Smooth muscle cell (in vitro differentiated cells): ENCODE results near the gene CDK11A. TPM values are rescaled to one million over a fixed set of nuclear protein-coding genes. Genes with fewer than 3 reads are reported as not detected.
"Not testable (repeated sequence)": the region's sequence is repeated elsewhere in the genome, so short reads cannot be mapped to it uniquely, and the experiment has no call there.

Experiments used
- DNase-seq: peaks from one replicate; lab custom pipeline; 2025; ENCODE audit not compliant: unreplicated experiment; lab: John Stamatoyannopoulos, UW
- H2AFZ ChIP-seq: fragments of 200-600 bp; sonication (generic); 2 replicates; pipeline ENCODE4 v1.6.0; 2016; ENCODE audit warnings: antibody characterized with exemption, low read depth, mild to moderate bottlenecking
- H3F3A ChIP-seq: fragments of 200-600 bp; sonication (generic); 2 replicates; pipeline ENCODE4 v1.6.0; 2017; ENCODE audit warnings: antibody characterized with exemption, low read depth
- H3K27ac ChIP-seq: fragments of 200-600 bp; sonication (generic); 2 replicates; pipeline ENCODE4 v1.5.1; 2016; ENCODE audit warnings: low read depth, mild to moderate bottlenecking
- H3K27me3 ChIP-seq: fragments of 200-600 bp; sonication (generic); 2 replicates; pipeline ENCODE4 v1.6.1; 2016; ENCODE audit warnings: low read depth, mild to moderate bottlenecking
- H3K36me3 ChIP-seq: fragments of 200-600 bp; sonication (generic); 2 replicates; pipeline ENCODE4 v1.5.1; 2016; ENCODE audit warnings: low read depth
- H3K4me1 ChIP-seq: fragments of 200-600 bp; sonication (generic); 2 replicates; pipeline ENCODE4 v1.5.1; 2016; ENCODE audit warnings: low read depth
- H3K4me2 ChIP-seq: fragments of 200-600 bp; sonication (generic); 2 replicates; pipeline ENCODE4 v1.6.0; 2016; ENCODE audit warnings: mild to moderate bottlenecking
- H3K4me3 ChIP-seq: fragments of 200-600 bp; sonication (generic); 2 replicates; pipeline ENCODE4 v1.5.1; 2016; ENCODE audit warnings: mild to moderate bottlenecking
- H3K79me2 ChIP-seq: fragments of 200-600 bp; sonication (generic); 2 replicates; pipeline ENCODE4 v1.6.0; 2016; ENCODE audit warnings: low read depth, mild to moderate bottlenecking
- H3K9ac ChIP-seq: fragments of 200-600 bp; sonication (generic); 2 replicates; pipeline ENCODE4 v1.6.0; 2016; ENCODE audit warnings: low read depth
- H3K9me3 ChIP-seq: fragments of 200-600 bp; sonication (generic); replicated peaks from 2 replicates; pipeline ENCODE4 v1.5.1; 2016; ENCODE audit warnings: low read depth
- H4K20me1 ChIP-seq: fragments of 200-600 bp; sonication (generic); 2 replicates; pipeline ENCODE4 v1.6.0; 2016; ENCODE audit warnings: low read depth
- WGBS: methylation state at CpG from one replicate; pipeline ENCODE4 v1.1.7; 2016; ENCODE audit warnings: low lambda C conversion rate; 5-methylcytosine and 5-hydroxymethylcytosine counted together
- polyA plus RNA-seq: library from polyadenylated mRNA; unstranded; fragments of >200 nt; fragmentation: Nextera tagmentation; extraction: Ambion mirVana; gene quantifications from 2 replicates; pipeline ENCODE4 v1.2.1, GENCODE V29; 2016
- total RNA-seq: library from RNA; depleted of rRNA; stranded (reverse); fragments of >200 nt; gene quantifications from 2 replicates; pipeline ENCODE4 v1.2.3, GENCODE V29; 2014

Gene CDK11A
- total and polyA plus RNA-seq, 2 experiments from 2014 or later = 19.8 to 20.9 TPM

DNA sequence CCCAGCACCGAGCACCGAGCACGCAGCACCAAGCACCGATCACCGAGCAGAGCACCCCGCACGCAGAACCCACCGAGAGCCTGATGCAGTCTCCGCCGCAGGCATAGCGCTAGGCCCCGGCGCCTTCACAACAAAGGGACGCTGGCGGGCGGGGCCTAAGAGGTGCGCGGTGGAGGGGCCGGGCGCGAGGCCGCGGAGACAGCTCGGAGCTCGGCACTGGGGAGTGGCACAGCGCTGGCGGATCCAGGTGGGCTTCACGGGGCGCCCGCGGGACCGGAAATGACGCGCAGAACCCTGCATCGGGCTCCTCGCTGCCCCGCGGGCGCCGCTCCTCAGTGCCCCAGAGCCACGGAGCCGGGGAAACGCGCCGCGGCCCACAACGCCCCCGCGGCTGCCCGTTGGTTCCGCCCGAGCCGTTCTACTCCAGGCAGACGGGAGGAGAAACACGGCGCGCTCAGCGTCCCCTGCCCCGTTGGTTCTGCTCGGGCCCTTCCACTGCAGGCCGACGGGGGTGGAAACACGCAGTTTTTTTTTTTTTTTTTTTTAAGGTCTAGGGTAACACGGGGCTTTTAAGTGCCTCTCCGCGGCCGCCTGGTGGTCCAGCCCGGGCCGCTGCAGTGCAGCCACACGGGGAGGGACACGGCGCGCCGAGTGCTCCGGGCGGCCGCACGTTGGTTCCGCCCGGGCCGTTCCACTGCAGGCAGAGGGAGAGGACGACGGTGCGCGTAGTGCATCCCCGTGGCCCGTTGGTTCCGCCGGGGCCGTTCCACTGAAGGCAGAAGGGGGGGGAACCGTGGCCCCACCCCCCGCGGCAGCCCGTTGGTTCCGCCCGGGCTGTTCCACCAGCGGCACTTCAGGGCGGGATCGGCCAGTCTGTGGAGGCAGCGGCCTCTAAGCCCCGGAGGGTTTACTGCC, 21.8 kb upstream of the CDK11A start:
- Histone ChIP-seq H3K27ac (peak overlapping the region; percentile 89), H3K79me2 (peaks cover 14% of the 10 kb centered on the region), H3K9ac (peak overlapping the region; percentile 78), H3K4me2 (peak overlapping the region; percentile 51), H3K4me3 (peak overlapping the region; percentile 48)
- H3K9me3 ChIP-seq, H2AFZ ChIP-seq, H4K20me1 ChIP-seq, H3K36me3 ChIP-seq, H3F3A ChIP-seq, H3K27me3 ChIP-seq, H3K4me1 ChIP-seq: not testable (repeated sequence)
- peak; percentile 41 for DNase-seq
- under 1% methylated on average over 55 of the region's 101 CpGs for WGBS

DNA sequence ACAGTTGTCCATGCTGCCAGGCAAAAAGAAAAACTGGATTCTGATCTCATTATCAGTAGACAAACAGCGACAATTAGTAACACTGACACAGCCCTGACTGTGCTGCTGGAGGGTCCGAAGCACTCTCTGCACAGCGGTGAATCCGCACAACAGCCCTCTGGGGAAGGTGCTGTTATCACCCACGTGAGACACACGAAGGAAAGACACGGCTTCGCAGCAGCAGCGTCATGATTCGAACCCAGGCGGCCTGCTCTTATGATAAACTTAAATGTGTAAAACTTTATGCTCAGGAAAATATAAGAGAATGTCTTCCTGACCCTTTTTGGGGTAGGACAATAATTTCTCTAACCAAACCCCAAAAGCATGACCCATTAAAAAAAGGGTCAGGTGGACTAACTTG, 18.4 kb upstream of the CDK11A start:
- H4K20me1 ChIP-seq, H3K9ac ChIP-seq, H3K4me1 ChIP-seq, H3K27me3 ChIP-seq, H3F3A ChIP-seq, DNase-seq, H3K4me3 ChIP-seq, H3K27ac ChIP-seq, H3K9me3 ChIP-seq, H3K4me2 ChIP-seq, H2AFZ ChIP-seq, H3K36me3 ChIP-seq: not testable (repeated sequence)
- WGBS = 92% methylated on average over 11 of the region's 11 CpGs
- peaks cover 18% of the 10 kb centered on the region for H3K79me2 ChIP-seq

DNA sequence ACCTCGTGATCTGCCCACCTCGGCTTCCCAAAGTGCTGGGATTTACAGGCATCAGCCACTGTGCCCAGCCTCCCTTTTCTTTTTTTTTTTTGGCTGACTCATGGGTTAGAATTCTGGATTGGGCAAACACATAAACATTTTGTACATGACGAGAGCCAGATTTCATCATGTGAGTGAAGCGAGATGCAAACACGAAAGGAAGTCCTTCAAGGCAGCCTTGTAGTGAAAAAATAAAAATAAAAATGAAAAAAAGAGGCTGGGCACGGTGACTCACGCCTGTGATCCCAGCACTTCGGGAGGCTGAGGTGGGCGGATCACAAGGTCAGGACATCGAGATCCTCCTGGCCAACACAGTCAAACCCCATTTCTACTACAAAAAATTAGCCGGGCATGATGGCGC, 16.9 kb upstream of the CDK11A start:
- not testable (repeated sequence) for H3K36me3 ChIP-seq, H3K4me3 ChIP-seq, H3F3A ChIP-seq, H3K9me3 ChIP-seq, H3K9ac ChIP-seq, H2AFZ ChIP-seq, H3K4me2 ChIP-seq, H3K27me3 ChIP-seq, DNase-seq, H4K20me1 ChIP-seq, H3K4me1 ChIP-seq
- Histone ChIP-seq H3K79me2 (peaks cover 18% of the 10 kb centered on the region), H3K27ac (peak overlapping the region; percentile 87)
- WGBS = 25% methylated on average over 12 of the region's 12 CpGs

DNA sequence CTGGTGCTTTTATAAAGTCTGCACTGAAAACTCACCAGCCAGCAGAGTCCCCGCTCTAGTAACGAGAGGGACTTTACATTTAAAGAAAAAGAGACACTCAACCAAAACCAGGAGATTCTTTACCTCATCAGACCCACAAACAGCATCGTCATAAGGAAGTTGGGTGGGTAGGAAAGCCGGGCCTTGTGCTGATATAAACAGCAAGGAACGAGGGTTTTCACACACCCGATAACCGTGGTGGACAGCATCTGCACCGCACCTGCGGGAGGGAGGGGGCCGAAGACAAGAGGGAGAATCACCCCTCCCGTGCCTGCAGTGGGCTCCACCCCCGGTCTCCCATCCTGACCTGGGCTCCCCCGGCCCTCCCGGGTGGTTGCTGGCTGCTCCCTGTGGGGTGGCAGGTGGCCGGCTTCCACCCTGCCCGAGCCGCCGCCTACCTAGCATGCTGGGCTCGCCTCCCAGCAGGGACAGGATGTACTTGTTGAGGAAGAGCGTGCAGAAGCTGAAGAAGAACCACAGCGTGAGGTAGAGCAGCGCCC, 14.7 kb upstream of the CDK11A start:
- not testable (repeated sequence) for H3K9me3 ChIP-seq, H4K20me1 ChIP-seq, H3F3A ChIP-seq, H3K4me3 ChIP-seq, H3K9ac ChIP-seq, H2AFZ ChIP-seq, H3K36me3 ChIP-seq, DNase-seq, H3K4me1 ChIP-seq, H3K27me3 ChIP-seq, H3K27ac ChIP-seq, H3K4me2 ChIP-seq
- peaks cover 18% of the 10 kb centered on the region for H3K79me2 ChIP-seq
- 98% methylated on average over 12 of the region's 22 CpGs for WGBS

DNA sequence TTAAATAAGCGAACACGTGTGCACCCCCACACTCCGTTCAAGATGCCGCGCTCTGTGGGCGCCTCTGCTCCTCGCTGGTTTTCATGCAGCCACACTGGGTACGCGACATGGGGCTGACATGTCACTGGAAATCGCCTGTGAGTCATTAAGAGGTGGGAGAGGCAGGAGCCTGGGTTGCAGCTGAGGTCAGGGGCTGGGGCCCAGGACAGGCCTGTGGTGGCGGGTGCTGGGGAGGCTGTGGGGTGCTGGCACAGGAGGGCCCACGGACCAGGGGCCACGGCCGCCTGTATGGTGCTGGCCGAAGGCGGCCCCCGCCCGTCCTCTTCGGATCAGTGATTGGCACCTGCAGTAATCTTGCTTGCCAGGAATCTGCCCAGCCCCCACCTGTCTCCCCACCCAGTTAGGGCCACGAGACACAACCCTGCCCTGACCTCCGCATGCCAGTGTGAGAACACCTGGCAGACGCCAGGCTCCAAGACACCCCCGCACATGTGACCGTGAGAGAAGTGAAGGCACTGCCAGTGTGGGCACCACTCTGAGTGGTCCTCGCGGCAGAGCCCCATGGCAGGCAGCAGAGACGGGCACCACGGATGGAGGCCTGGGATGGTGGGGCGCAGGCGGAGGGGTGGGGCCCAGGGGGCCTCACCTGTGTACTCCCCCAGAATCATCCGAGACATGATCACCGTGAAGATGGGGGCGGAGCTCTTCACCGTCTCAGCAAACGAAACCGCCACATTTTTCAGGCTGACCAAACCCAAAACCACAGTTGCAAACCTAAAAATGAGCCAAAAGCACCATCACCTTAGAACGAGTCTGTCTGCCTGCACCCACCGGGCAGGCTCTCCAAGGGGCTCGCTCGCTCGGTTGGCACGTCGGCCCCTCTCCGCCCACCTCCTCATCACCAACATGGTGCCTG, 13.8 kb upstream of the CDK11A start:
- WGBS = 96% methylated on average over 25 of the region's 44 CpGs
- not testable (repeated sequence) for H2AFZ ChIP-seq

More for the DNA sequence above, 13.8 kb upstream of the CDK11A start:
- not testable (repeated sequence) for H3K4me2 ChIP-seq, H3K4me3 ChIP-seq, DNase-seq, H3F3A ChIP-seq, H4K20me1 ChIP-seq, H3K9me3 ChIP-seq, H3K36me3 ChIP-seq, H3K9ac ChIP-seq, H3K27ac ChIP-seq, H3K4me1 ChIP-seq, H3K27me3 ChIP-seq
- peaks cover 12% of the 10 kb centered on the region for H3K79me2 ChIP-seq
